Middle frontal gyrus (tissue), 1 donor: Measurements from ENCODE around the gene TENM4.

Source experiments
- DNase-seq: peaks from one replicate; pipeline ENCODE4 v3.0.0-alpha.2; 2015; ENCODE audit warnings: low spot score; ENCODE audit errors: extremely low spot score

The TENM4 gene

DNA sequence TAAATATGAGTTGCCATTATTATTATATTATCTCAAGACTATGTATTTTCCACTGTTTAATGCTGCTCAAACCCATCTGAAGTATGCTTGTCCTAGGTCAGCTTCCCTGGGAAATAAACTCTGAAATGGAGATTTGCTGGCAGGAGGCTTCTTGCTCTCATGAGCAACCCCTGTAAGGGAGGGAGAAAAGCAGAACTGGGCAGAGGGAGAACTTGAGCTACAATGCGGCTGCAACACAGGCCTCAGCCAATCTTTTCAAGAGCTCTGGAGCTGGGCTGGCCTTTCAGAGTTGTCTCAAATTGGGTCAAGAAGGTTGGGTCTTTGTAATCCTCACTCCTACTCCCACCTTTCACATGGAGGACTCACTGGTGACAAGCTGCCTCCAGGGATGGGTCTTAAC lies 412.6 kb downstream of the TENM4 start:
- no peak for DNase-seq

DNA sequence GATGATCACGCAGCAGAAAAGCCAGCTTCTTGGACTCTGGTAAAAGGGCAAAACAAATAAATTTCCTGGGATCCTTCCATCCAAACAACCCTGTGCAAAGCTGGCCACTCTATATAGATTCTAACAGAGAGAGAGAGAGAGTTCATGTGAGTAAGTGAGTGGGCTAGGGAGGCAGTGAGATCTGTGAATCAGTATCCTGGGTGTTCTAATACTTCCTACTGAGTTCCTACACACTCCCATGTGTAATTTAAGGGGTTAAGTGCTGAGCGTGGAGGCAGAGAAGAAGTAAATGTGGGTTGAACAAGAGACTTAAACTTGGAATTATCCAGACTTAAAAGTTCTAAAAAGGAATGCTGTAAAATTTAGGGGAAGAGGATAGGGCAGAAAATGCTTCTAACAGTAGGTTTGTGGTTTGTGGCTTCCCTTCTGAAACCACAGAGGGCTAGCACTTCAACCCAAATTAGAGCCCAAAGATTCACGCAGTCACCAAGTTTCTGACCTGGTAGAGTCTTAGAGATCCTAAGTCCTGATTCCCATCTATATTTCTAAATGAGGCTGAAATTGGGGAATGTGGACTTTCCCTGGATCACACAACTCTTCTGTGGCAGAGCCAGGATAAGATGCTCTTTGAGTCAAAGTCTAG lies 413.9 kb downstream of the TENM4 start:
- DNase-seq = no peak

- no peak for DNase-seq
These were observed 415.2 kb downstream of the TENM4 start for GRCh38 chr11:79025622-79026021.

GRCh38 chr11:79025097-79025496 lies 415.7 kb downstream of the TENM4 start:
- no peak for DNase-seq

GRCh38 chr11:79022265-79022664 lies 418.6 kb downstream of the TENM4 start:
- DNase-seq = no peak

- no peak for DNase-seq
These were observed 419.2 kb downstream of the TENM4 start for GRCh38 chr11:79021601-79022000.

GRCh38 chr11:79019975-79020374 lies 420.9 kb downstream of the TENM4 start:
- DNase-seq = no peak

GRCh38 chr11:79019277-79019676 lies 421.6 kb downstream of the TENM4 start:
- no peak for DNase-seq

- no peak for DNase-seq
These were observed 422.4 kb downstream of the TENM4 start for GRCh38 chr11:79018371-79018849.

- DNase-seq = no peak
These were observed 423.0 kb downstream of the TENM4 start for GRCh38 chr11:79017811-79018210.

DNA sequence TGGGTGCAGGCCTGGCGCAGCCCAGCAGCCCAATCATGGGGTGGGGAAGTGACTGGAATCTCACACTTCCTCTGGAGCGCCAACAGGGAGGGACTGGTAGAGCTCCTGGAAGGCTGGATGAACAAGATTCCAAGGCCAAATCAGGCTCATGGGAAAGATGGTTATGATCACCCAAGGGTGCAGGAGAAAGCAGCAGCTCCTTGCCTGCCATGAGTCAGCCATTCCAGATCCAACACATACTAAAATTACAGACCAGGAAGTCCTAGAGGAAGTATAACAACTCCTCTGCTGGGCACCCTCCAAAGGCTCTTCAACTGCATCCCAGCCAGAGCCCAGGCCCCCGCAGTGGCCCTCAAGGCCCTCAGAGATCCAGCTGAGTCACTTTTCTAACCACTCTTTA lies 427.3 kb downstream of the TENM4 start:
- no peak for DNase-seq

DNA sequence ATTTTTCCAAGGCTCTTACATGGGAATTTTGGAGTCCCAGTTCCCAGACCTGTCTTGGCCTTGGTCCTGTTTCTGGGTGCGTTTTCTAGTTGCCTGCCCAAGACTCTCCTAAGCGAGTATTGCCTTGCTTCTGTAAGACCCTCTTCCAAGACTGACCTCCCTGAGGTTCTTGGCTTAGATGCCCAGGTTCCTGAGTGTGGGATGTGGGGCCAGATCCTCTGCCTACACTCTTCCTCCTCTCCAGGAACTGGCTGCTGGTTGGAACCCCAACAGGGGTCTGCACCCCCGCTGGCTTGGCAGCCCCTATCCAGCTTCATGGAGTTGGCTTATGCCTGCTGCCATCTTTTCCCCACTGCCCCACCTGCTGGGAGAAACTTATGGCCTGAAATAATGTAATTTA lies 429.5 kb downstream of the TENM4 start:
- DNase-seq = no peak

DNA sequence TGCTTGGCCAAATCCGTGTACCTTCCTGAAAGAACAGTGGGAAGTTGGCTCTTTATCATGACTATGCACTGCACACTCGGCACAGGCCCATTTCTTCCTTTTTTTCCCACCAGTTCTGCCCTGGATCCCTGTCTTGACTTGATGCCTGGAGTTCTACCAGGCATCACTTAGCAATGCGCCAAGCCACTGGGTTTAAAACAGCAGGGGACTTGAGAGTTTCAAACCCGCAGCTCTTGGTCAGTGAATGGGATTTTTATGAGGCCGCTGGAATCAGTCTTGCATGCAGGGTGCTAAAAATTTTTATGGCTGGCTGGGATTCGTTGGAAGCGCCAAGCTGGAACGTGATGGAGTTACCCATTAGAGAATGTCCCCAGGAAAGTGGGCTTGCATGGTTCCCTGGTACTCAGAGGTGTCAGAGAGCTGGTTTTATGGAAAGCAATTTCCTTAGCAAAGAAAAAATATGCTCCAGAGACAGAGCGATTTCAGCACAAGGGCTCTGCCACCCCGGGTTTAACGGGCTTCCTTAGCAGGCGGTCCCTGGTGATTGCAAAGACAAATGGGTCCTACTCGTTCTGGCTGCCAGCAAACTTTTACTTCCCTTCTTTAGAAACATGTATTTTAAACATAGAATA lies 432.9 kb downstream of the TENM4 start:
- no peak for DNase-seq

- DNase-seq = no peak
These were observed 434.0 kb downstream of the TENM4 start for GRCh38 chr11:79006854-79007253.

DNA sequence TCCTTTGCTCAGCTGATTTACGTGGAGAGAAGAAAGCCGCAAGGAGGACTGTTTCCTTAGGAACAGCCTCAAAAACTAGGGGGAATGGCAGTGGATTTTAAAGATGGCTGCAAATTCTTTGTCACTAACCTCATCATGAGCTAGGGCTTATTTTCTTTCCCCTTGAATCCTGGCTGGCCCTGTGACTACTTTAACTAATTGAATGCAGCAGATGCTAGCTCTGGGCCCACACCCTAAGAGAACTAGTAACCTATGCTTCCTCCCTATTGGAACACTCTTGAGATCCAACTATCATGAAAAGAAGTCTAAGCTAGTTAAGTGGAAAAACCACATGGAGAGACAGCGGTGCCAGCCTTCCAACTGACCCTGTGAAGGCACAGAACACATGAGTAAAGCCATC lies 444.8 kb downstream of the TENM4 start:
- no peak for DNase-seq

GRCh38 chr11:78995171-78995570 lies 445.7 kb downstream of the TENM4 start:
- no peak for DNase-seq

DNA sequence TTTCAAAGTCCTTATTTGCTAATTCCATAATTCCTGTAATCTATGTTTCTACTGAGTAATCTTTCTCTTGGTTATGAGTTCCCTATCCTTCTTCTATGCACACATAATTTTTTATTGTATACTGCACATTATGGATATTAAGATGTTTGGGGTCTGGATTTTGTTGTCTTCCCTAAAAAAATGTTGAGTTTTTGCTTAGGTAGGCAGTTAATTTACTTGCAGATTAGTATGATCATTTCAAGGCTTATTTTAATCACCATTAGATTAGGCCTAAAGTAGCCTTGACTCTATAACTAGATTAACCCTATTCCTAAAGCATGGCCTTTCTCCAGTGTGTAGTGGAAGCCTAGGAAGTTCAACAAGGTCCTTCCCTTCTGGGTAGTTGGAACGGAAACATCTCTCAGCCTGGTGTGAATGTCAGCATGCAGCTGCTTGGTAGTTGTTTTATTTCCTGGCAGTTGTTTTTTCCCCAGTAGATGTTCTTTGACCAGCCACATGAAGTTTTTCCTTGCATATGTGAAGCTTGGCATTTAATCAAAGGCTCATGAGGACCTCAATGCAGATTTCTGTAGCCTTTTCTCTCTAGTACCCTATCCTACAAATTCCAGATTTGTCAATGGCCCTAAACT lies 446.9 kb downstream of the TENM4 start:
- no peak for DNase-seq

DNA sequence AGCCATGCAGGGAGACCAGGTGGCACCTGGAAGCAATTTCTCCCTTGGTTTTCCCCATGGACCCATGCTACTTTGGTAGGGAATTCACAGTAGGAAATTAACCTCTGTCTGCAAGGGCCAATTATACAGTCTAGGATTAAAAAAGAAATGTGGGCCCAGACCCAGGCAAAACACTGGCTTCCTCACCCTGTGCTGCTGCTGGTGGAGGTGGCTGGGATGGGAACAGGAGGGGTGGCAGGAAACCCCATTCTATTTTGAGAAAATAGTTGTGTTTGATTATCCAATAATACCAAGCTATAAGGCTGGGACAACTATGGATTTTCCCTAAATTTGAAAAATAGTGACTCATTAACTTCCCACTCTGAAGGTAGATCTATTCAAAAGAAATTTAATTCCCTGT lies 449.1 kb downstream of the TENM4 start:
- no peak for DNase-seq

DNA sequence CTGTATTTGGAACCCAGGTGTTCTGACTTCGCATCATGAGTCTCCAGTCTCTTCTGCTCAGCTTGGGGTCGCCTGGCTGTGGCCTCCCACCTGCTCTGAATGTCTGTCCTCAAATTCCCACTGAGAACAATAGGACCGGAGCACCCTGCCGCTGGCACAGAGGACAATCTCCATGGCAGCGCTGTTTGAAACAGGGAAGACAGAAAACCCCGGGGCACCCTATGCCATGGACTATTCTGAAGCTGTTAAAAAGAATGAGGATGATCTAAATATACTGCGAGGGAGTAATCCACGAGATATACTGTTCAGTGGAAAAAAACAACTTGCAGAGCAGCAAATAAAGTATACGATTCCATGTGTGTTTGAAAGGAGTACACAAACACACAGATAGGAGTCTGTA lies 450.6 kb downstream of the TENM4 start:
- no peak for DNase-seq

- DNase-seq = no peak
These were observed 453.1 kb downstream of the TENM4 start for GRCh38 chr11:78987748-78988147.

DNA sequence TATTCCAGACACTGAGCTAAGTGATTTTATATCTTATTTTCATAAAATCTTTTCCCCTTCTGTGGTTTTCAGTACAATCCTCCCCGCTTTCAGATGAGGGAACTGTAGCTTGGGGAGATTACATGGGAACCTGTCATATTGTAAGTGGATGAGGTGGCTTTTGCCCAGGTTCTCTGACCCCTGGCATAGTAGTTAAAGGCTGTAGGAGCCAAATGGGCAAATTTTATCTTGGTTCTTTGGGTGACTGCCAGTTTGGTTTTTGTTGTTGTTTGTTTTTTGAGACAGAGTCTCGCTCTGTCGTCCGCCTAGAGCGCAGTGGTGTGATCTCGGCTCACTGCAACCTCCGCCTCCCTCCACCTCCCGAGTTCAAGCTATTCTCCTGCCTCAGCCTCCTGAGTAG lies 454.5 kb downstream of the TENM4 start:
- DNase-seq = no peak

DNA sequence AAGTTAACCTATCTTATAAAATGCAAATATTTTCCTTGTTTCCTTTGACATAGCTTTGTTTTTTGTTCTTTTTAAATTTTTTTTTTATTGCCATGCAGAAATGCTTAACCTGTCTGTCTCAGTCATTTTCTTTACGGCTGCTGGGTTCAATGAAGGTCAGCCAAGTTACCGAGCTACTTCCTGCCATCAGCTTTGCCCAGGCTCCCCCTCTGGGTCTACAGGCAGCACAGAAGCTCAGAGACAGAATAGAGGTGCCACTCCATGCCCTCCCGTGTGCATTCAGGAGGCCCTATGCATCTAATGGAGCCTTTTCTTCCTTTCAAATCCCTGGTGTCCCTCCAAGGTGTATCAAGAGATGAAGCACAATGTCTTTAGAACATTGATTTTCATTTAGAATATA lies 455.2 kb downstream of the TENM4 start:
- DNase-seq = no peak

DNA sequence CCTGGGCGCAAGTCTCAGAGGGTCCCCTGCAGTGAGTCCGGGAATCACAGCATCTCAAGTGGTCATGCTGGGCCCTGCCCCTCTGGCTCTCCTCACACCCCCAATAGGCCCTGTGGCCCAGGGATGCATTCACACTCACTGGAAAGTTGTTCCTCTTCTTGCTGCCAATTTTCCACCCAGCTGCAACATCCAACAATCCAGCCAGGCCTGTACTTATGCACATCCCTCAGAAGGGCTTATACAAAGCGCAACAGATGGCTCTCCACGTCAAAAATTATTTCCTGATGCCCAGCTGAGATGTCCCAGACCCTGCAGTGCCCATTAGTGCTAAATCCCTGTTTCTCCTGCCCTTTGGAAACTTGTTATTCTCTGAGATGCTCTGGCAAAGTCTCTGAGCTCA lies 458.4 kb downstream of the TENM4 start:
- no peak for DNase-seq
